DND-41 (cell line): ENCODE data around the gene ZDHHC14.

Source experiments
- ATAC-seq: fragments of 200-7000 bp; cut with Tn5 transposase; 3 replicates; pipeline ENCODE4 v1.9.1; 2021; ENCODE audit warnings: low read depth; ENCODE audit not compliant: insufficient read depth
- DNase-seq: peaks from one replicate; pipeline ENCODE4 v3.0.0-alpha.2; 2020
- H2AFZ ChIP-seq: 2 replicates; pipeline ENCODE4 v1.6.0; 2012; ENCODE audit warnings: low read depth, low read length
- H3K27ac ChIP-seq: 2 replicates; pipeline ENCODE4 v1.5.1; 2012; ENCODE audit warnings: low read length, inconsistent platforms
- H3K27me3 ChIP-seq: fragments of 200-600 bp; sonication (generic); 2 replicates; pipeline ENCODE4 v1.6.0; 2012; ENCODE audit warnings: low read length, mild to moderate bottlenecking, inconsistent platforms; ENCODE audit not compliant: insufficient read depth, poor library complexity
- H3K36me3 ChIP-seq: 2 replicates; pipeline ENCODE4 v1.5.1; 2012; ENCODE audit warnings: low read length, inconsistent platforms; ENCODE audit not compliant: insufficient read depth
- H3K4me1 ChIP-seq: 2 replicates; pipeline ENCODE4 v1.5.1; 2012; ENCODE audit warnings: mild to moderate bottlenecking, low read length; ENCODE audit not compliant: insufficient read depth
- H3K4me2 ChIP-seq: 2 replicates; pipeline ENCODE4 v1.6.0; 2012; ENCODE audit warnings: mild to moderate bottlenecking, moderate library complexity, low read length, inconsistent platforms; ENCODE audit not compliant: insufficient read depth
- H3K4me3 ChIP-seq, 2 experiments: fragments of 200-600 bp in 1 of 2; shearing (Covaris generic) in 1 of 2; 2 replicates each; pipeline ENCODE4 v1.5.1; 2012 to 2016; ENCODE audit warnings: inconsistent platforms in 2 of 2, low read length in 2 of 2, mild to moderate bottlenecking in 2 of 2, low read depth in 1 of 2, moderate library complexity in 1 of 2
- H3K79me2 ChIP-seq: 2 replicates; pipeline ENCODE4 v1.6.0; 2012; ENCODE audit warnings: low read length, inconsistent platforms; ENCODE audit not compliant: insufficient read depth
- H3K9ac ChIP-seq: 2 replicates; pipeline ENCODE4 v1.6.0; 2012; ENCODE audit warnings: low read depth, mild to moderate bottlenecking, inconsistent platforms, low read length, moderate library complexity
- H3K9me3 ChIP-seq: 2 replicates; pipeline ENCODE4 v1.5.1; 2012; ENCODE audit warnings: low read length, moderate library complexity, mild to moderate bottlenecking, inconsistent platforms; ENCODE audit not compliant: insufficient read depth, severe bottlenecking
- H4K20me1 ChIP-seq: 2 replicates; pipeline ENCODE4 v1.6.0; 2012; ENCODE audit warnings: low read length; ENCODE audit not compliant: insufficient read depth
- EZH2 ChIP-seq: IDR thresholded peaks from 3 replicates; pipeline ENCODE4 v1.6.1; 2012; ENCODE audit warnings: borderline replicate concordance, low read depth, mild to moderate bottlenecking, moderate library complexity, low read length, inconsistent platforms; ENCODE audit not compliant: severe bottlenecking
- TF ChIP-seq, protein P1 (sequence below): IDR thresholded peaks from 2 replicates; pipeline ENCODE4 v1.5.1; 2012; ENCODE audit warnings: borderline replicate concordance, low read length, moderate library complexity, mild to moderate bottlenecking; ENCODE audit not compliant: poor library complexity, severe bottlenecking; ENCODE audit errors: extremely low read depth

ZDHHC14 gene

DNA sequence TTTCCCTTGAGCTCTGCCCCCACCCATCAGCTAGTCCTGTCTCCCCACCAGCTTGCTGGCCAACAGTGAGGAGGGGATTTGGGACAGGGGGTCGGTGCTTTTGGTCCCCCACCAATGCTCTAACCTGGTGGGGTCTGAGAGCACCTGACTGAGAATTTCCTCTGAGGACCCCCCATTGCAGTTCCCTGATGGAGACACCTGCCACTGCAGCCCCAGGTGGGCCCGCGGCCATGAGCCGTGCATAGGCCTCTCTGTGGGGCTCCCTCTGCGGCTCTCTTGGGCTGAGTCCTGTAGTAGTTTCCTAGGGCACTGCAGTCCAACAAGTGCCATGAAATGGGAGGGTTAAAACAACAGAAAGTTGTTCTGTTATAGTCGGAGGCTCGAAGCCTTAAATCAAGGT, 269.8 kb downstream of the ZDHHC14 start:
- H3K27me3 ChIP-seq = peaks cover 11% of the 10 kb centered on the region
- H3K36me3 ChIP-seq = no peaks in the 10 kb centered on the region
- H3K27ac ChIP-seq = no peak overlapping the region
- DNase-seq (no peak), ATAC-seq (no peak)
- H3K4me1 ChIP-seq = no peaks in the 10 kb centered on the region
- TF ChIP-seq EZH2 = no peak
- TF ChIP-seq, protein P1, sequence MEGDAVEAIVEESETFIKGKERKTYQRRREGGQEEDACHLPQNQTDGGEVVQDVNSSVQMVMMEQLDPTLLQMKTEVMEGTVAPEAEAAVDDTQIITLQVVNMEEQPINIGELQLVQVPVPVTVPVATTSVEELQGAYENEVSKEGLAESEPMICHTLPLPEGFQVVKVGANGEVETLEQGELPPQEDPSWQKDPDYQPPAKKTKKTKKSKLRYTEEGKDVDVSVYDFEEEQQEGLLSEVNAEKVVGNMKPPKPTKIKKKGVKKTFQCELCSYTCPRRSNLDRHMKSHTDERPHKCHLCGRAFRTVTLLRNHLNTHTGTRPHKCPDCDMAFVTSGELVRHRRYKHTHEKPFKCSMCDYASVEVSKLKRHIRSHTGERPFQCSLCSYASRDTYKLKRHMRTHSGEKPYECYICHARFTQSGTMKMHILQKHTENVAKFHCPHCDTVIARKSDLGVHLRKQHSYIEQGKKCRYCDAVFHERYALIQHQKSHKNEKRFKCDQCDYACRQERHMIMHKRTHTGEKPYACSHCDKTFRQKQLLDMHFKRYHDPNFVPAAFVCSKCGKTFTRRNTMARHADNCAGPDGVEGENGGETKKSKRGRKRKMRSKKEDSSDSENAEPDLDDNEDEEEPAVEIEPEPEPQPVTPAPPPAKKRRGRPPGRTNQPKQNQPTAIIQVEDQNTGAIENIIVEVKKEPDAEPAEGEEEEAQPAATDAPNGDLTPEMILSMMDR = no peak
- no peaks in the 10 kb centered on the region; the same call in 1 of the 2 replicates for H4K20me1 ChIP-seq
- no peak overlapping the region for H3K4me2 ChIP-seq
- H3K9ac ChIP-seq = no peak overlapping the region
- no peak overlapping the region for H3K4me3 ChIP-seq
- no peaks in the 10 kb centered on the region for H3K9me3 ChIP-seq
- no peak overlapping the region for H2AFZ ChIP-seq
- H3K79me2 ChIP-seq = no peaks in the 10 kb centered on the region

GRCh38 chr6:157651731-157652490, 270.9 kb downstream of the ZDHHC14 start:
- TF ChIP-seq EZH2 = no peak
- TF ChIP-seq, protein P1 = no peak
- no peak overlapping the region for H3K4me2 ChIP-seq

DNA sequence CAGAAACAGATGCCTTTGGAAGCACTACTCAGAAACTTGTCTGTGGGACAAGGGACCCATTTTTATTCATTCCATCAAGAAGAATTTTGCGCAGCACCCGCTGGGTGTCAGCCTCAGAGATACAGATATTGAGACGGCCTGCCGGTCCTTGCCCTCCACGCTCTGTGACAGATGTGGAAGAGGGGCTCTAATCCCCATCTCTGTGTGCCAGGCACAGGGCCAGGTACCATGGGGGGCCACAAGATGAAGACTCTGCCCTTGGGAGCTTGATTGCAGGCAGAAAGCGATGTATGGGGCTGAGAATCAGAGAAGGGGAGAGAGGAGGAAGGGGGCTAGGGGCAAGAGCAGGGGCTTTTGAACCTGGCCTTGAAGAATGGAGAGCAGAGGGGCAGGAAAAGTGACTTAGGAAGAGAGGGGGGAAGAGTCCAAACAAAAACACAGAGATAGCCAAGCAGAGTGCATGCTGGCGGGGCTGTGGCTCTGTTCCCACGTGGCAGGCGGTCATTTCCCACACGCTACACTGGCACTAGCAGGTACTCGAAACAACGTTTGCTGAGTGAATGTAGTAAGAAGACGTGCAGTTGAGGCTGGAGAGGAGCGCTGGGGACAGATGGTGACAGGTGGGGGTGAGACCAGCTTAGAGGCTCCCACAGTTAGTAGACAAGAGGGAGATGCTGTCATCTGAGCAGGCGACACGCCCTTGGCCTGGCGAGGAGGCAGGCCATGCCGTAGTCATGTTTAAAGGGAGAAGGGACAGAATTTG, 271.8 kb downstream of the ZDHHC14 start:
- no peak for ATAC-seq
- DNase-seq = no peak
- H3K36me3 ChIP-seq = no peaks in the 10 kb centered on the region

More at GRCh38 chr6:157651731-157652490, 270.9 kb downstream of the ZDHHC14 start:
- H3K27me3 ChIP-seq = peaks cover 11% of the 10 kb centered on the region
- no peak overlapping the region for H2AFZ ChIP-seq
- H3K4me1 ChIP-seq = no peaks in the 10 kb centered on the region
- no peak overlapping the region for H3K27ac ChIP-seq
- H4K20me1 ChIP-seq = no peaks in the 10 kb centered on the region; the same call in 1 of the 2 replicates
- H3K4me3 ChIP-seq = no peak overlapping the region
- no peaks in the 10 kb centered on the region for H3K79me2 ChIP-seq
- DNase-seq (no peak), ATAC-seq (no peak)
- no peaks in the 10 kb centered on the region for H3K9me3 ChIP-seq
- no peak overlapping the region for H3K9ac ChIP-seq
- no peaks in the 10 kb centered on the region for H3K36me3 ChIP-seq

More for the DNA sequence above, 271.8 kb downstream of the ZDHHC14 start:
- H3K27ac ChIP-seq = no peak overlapping the region
- H3K9ac ChIP-seq = no peak overlapping the region
- peaks cover 11% of the 10 kb centered on the region for H3K27me3 ChIP-seq
- no peak overlapping the region for H3K4me2 ChIP-seq
- no peaks in the 10 kb centered on the region for H3K4me1 ChIP-seq
- H4K20me1 ChIP-seq = no peaks in the 10 kb centered on the region; the same call in 1 of the 2 replicates
- no peak for TF ChIP-seq EZH2
- TF ChIP-seq, protein P1 = no peak
- H2AFZ ChIP-seq = no peak overlapping the region
- no peak overlapping the region for H3K4me3 ChIP-seq
- no peaks in the 10 kb centered on the region for H3K9me3 ChIP-seq
- no peaks in the 10 kb centered on the region for H3K79me2 ChIP-seq
